GM12878 (cell line): ENCODE data around the gene KIF5C. TPM values are rescaled to one million over a fixed set of nuclear protein-coding genes. Genes with fewer than 3 reads are reported as not detected.
A peak's percentile ranks its signal among the peaks of the same experiment; 100 is the strongest.

Source experiments
- ATAC-seq: fragments of 200-7000 bp; cut with Tn5 transposase; 3 replicates; pipeline ENCODE4 v1.9.1; 2020; ENCODE audit warnings: mild to moderate bottlenecking, moderate library complexity
- BruUV-seq: library from RNA; stranded (reverse); fragments of 400-500 nt; replicated peaks from 2 replicates; lab custom pipeline; 2021; lab: Mats Ljungman, UMichigan
- CTCF ChIA-PET: fragments of 300-600 bp; sonication (Branson Sonifier 250); formaldehyde crosslinking; extraction: SDS; loops from one replicate; lab custom pipeline; 2021; ENCODE audit warnings: inconsistent platforms; lab: Yijun Ruan, JAX
- POLR2A ChIA-PET: fragments of 350-600 bp; formaldehyde crosslinking; extraction: SDS; loops from one replicate; lab custom pipeline; 2021; ENCODE audit warnings: inconsistent platforms; lab: Charles Lee
- RAD21 ChIA-PET: fragments of 300-600 bp; sonication (Branson Sonifier 250); formaldehyde crosslinking; loops from one replicate; lab custom pipeline; 2023; ENCODE audit warnings: antibody characterized with exemption; ENCODE audit not compliant: unreplicated experiment; lab: Charles Lee
- SMC1A ChIA-PET: fragments of 300-600 bp; sonication (Branson Sonifier 250); formaldehyde crosslinking; loops from one replicate; lab custom pipeline; 2023; ENCODE audit not compliant: unreplicated experiment, uncharacterized antibody; lab: Charles Lee
- DNase-seq: peaks from one replicate; pipeline ENCODE4 v3.0.0-alpha.2; 2011; ENCODE audit warnings: low read depth, low spot score
- FAIRE-seq: peaks from 3 replicates; lab custom pipeline; 2011; peaks lifted over from hg19 to GRCh38; lab: Jason Lieb, UNC
- H2AFZ ChIP-seq: 2 replicates; pipeline ENCODE4 v1.6.0; 2011; ENCODE audit warnings: low read depth, low read length, control low read depth; ENCODE audit not compliant: control insufficient read depth
- H3K27ac ChIP-seq: 2 replicates; pipeline ENCODE4 v1.5.1; 2011; ENCODE audit warnings: control low read depth; ENCODE audit not compliant: control insufficient read depth, insufficient read depth
- H3K27me3 ChIP-seq, 2 experiments: replicated peaks in 1 of 2; 2 replicates each; pipeline versions ENCODE4 v1.6.0 to v1.6.1; 2011; ENCODE audit warnings: low read length in 1 of 2; ENCODE audit not compliant: control insufficient read depth in 2 of 2, insufficient read depth in 2 of 2
- H3K36me3 ChIP-seq, 2 experiments: 2 replicates each; pipeline ENCODE4 v1.5.1; 2011; ENCODE audit warnings: low read length in 1 of 2; ENCODE audit not compliant: control insufficient read depth in 2 of 2, insufficient read depth in 2 of 2
- H3K4me1 ChIP-seq: 2 replicates; pipeline ENCODE4 v1.6.1; 2011; ENCODE audit warnings: mild to moderate bottlenecking, low read length, moderate library complexity, mixed read lengths; ENCODE audit not compliant: control insufficient read depth, insufficient read depth
- H3K4me2 ChIP-seq: 2 replicates; pipeline ENCODE4 v1.6.0; 2011; ENCODE audit warnings: control low read depth; ENCODE audit not compliant: control insufficient read depth, insufficient read depth
- H3K4me3 ChIP-seq: fragments of 200-600 bp; sonication (generic); 2 replicates; pipeline ENCODE4 v1.5.1; 2016
- H3K79me2 ChIP-seq: 2 replicates; pipeline ENCODE4 v1.6.0; 2011; ENCODE audit warnings: low read length; ENCODE audit not compliant: control insufficient read depth, insufficient read depth
- H3K9ac ChIP-seq: 2 replicates; pipeline ENCODE4 v1.8.0; 2011; ENCODE audit warnings: low read length, control low read depth, mixed read lengths; ENCODE audit not compliant: control insufficient read depth, insufficient read depth
- H3K9me3 ChIP-seq: replicated peaks from 3 replicates; pipeline ENCODE4 v1.5.1; 2011; ENCODE audit warnings: mild to moderate bottlenecking, low read length; ENCODE audit not compliant: control insufficient read depth, insufficient read depth
- H4K20me1 ChIP-seq: 2 replicates; pipeline ENCODE4 v1.6.0; 2011; ENCODE audit not compliant: control insufficient read depth, insufficient read depth
- ASH2L ChIP-seq: fragments of 300-600, 200-600 bp; sonication (generic); IDR thresholded peaks from 2 replicates; pipeline ENCODE4 v1.6.1; 2017; ENCODE audit warnings: low read depth, mild to moderate bottlenecking, borderline replicate concordance
- HDAC2 ChIP-seq: fragments of 200-600 bp; sonication (generic); IDR thresholded peaks from 2 replicates; pipeline ENCODE4 v1.6.1; 2017
- MTA3 ChIP-seq: IDR thresholded peaks from 2 replicates; pipeline ENCODE4 v1.6.1; 2012; ENCODE audit warnings: low read length, inconsistent platforms, borderline replicate concordance
- RAD51 ChIP-seq: fragments of 450-650 bp; IDR thresholded peaks from 2 replicates; pipeline ENCODE4 v1.6.1; 2016; ENCODE audit warnings: moderate library complexity, mild to moderate bottlenecking, inconsistent platforms
- SREBF1 ChIP-seq: IDR thresholded peaks from 2 replicates; pipeline ENCODE4 v1.6.1; 2012; ENCODE audit warnings: mild to moderate bottlenecking, low read length
- WGBS: methylation state at CpG from one replicate; pipeline ENCODE4 v1.1.6; 2016; ENCODE audit warnings: low lambda C conversion rate; ENCODE audit not compliant: insufficient replicate concordance, insufficient coverage; ENCODE audit errors: missing lambda C conversion rate; 5-methylcytosine and 5-hydroxymethylcytosine counted together
- in situ Hi-C: fragments of 300-500 bp; cut with MboI; formaldehyde crosslinking; loops from 9 replicates; pipeline ENCODE4 v1.14.3; 2018; ENCODE audit warnings: mixed read lengths
- intact Hi-C: fragments of 100-400 bp; cut with micrococcal nuclease; formaldehyde crosslinking; loops from one replicate; pipeline ENCODE4 v1.14.2; 2022; ENCODE audit not compliant: unreplicated experiment
- polyA plus RNA-seq, 11 experiments: library from polyadenylated mRNA; depleted of rRNA in 4 of 11; unstranded in 6 of 11; stranded (reverse) in 5 of 11; fragments of >200 nt; fragmentation: Nextera tagmentation in 4 of 11; fragmentation: Illumina TruSeq in 1 of 11; extraction: Ambion mirVana in 4 of 11; extraction: Trizol in 1 of 11; gene quantifications; 1 replicate in 1 of 11; 2 replicates in 10 of 11; pipeline versions ENCODE4 v1.2.1 to v1.2.3, GENCODE V29; 2011 to 2016; ENCODE audit warnings: inconsistent platforms in 2 of 11, missing spikeins in 2 of 11, low read depth in 1 of 11
- total RNA-seq, 4 experiments: library from RNA; depleted of rRNA in 3 of 4; stranded (reverse); fragments of >200 nt in 3 of 4; fragmentation: Illumina TruSeq in 1 of 4; extraction: Trizol in 1 of 4; gene quantifications; 2 replicates each; pipeline versions ENCODE4 v1.2.1 to v1.2.3, GENCODE V29; 2013 to 2021
- TF ChIP-seq, protein P1 (sequence below): fragments of 450-650 bp; IDR thresholded peaks from 2 replicates; pipeline ENCODE4 v1.6.1; 2017; ENCODE audit warnings: mild to moderate bottlenecking

The KIF5C gene
- total and polyA plus RNA-seq, 10 of the 15 experiments (the other 5 are each of a cell fraction or from before 2014, with no cell fraction given): 0.08 to 0.49 (median 0.24) TPM

GRCh38 chr2:148907085-148907785 lies 32.2 kb downstream of the KIF5C start:
- no peaks in the 10 kb centered on the region; a peak in 3 of 4 replicates for H3K27me3 ChIP-seq
- no peak overlapping the region for H3K9ac ChIP-seq
- intact Hi-C loops: no loop called here
- BruUV-seq: no TSS peak
- no peak overlapping the region for H3K4me2 ChIP-seq
- ChIA-PET RAD21 (no interaction called here), CTCF (no interaction called here), SMC1A (no interaction called here)
- H2AFZ ChIP-seq: no peak overlapping the region
- WGBS: 27% methylated on average over 5 of the region's 5 CpGs
- no peak for FAIRE-seq
- no peaks in the 10 kb centered on the region for H3K9me3 ChIP-seq
- no peak overlapping the region for H3K4me3 ChIP-seq
- no peaks in the 10 kb centered on the region for H3K4me1 ChIP-seq
- TF ChIP-seq MTA3: no peak
- TF ChIP-seq, all 136 proteins: peak for 0
- Histone ChIP-seq H3K36me3 (no peaks in the 10 kb centered on the region), H3K79me2 (no peaks in the 10 kb centered on the region), H3K27ac (no peak overlapping the region), H4K20me1 (no peaks in the 10 kb centered on the region)
- DNase-seq: no peak
- POLR2A ChIA-PET: no interaction called here
- in situ Hi-C loops: no loop called here
- ATAC-seq: peak; percentile 46; the same call in 2 of the 3 replicates

- Histone ChIP-seq H4K20me1 (no peaks in the 10 kb centered on the region), H3K9ac (no peak overlapping the region), H2AFZ (no peak overlapping the region), H3K27ac (no peak overlapping the region), H3K4me1 (no peaks in the 10 kb centered on the region), H3K79me2 (no peaks in the 10 kb centered on the region), H3K36me3 (no peaks in the 10 kb centered on the region), H3K27me3 (no peaks in the 10 kb centered on the region; a peak in 1 of 4 replicates), H3K4me3 (no peak overlapping the region), H3K9me3 (no peaks in the 10 kb centered on the region), H3K4me2 (no peak overlapping the region)
- TF ChIP-seq HDAC2 (no peak), SREBF1 (no peak), ASH2L (no peak), RAD51 (no peak)
- TF ChIP-seq, protein P1, sequence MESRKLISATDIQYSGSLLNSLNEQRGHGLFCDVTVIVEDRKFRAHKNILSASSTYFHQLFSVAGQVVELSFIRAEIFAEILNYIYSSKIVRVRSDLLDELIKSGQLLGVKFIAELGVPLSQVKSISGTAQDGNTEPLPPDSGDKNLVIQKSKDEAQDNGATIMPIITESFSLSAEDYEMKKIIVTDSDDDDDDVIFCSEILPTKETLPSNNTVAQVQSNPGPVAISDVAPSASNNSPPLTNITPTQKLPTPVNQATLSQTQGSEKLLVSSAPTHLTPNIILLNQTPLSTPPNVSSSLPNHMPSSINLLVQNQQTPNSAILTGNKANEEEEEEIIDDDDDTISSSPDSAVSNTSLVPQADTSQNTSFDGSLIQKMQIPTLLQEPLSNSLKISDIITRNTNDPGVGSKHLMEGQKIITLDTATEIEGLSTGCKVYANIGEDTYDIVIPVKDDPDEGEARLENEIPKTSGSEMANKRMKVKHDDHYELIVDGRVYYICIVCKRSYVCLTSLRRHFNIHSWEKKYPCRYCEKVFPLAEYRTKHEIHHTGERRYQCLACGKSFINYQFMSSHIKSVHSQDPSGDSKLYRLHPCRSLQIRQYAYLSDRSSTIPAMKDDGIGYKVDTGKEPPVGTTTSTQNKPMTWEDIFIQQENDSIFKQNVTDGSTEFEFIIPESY: no peak
- RAD21 ChIA-PET: no interaction called here
- BruUV-seq: no TSS peak
- ATAC-seq (no peak), DNase-seq (no peak), FAIRE-seq (no peak)
- in situ Hi-C loops: no loop called here
- intact Hi-C loops: no loop called here
- 71% methylated on average over 8 of the region's 8 CpGs for WGBS
- POLR2A ChIA-PET: no interaction called here
- SMC1A ChIA-PET: no interaction called here
- CTCF ChIA-PET: no interaction called here
Observed at GRCh38 chr2:148909114-148909513, 34.1 kb downstream of the KIF5C start.
